Brain microvascular endothelial cell (primary cell): ENCODE measurements around the gene EME1.
"Not testable (repeated sequence)": the region's sequence is repeated elsewhere in the genome, so short reads cannot be mapped to it uniquely, and the experiment has no call there.

Experiments
- DNase-seq: peaks from one replicate; pipeline ENCODE4 v3.0.0-alpha.2; 2020
- H3K27ac ChIP-seq: fragments of 250-450 bp; sonication (Bioruptor Pico); 2 replicates; pipeline ENCODE4 v1.5.1; 2020; ENCODE audit warnings: mild to moderate bottlenecking, moderate library complexity
- H3K27me3 ChIP-seq: fragments of 250-450 bp; sonication (Bioruptor Pico); replicated peaks from 2 replicates; pipeline ENCODE4 v1.5.1; 2020; ENCODE audit warnings: mild to moderate bottlenecking
- H3K36me3 ChIP-seq: fragments of 250-450 bp; sonication (Bioruptor Pico); replicated peaks from 2 replicates; pipeline ENCODE4 v1.5.1; 2020; ENCODE audit warnings: mild to moderate bottlenecking
- H3K4me3 ChIP-seq: 2 replicates; pipeline ENCODE4 v1.5.1; 2011; ENCODE audit warnings: low read depth, mild to moderate bottlenecking, control low read depth, low read length, moderate library complexity
- in situ Hi-C: cut with HindIII; loops from 2 replicates; pipeline ENCODE4 v1.10.0; 2017; ENCODE audit warnings: low sequenced_read_pairs, low pct_ligation_motif_present
- TF ChIP-seq, protein P1 (sequence below): IDR thresholded peaks from 2 replicates; pipeline ENCODE4 v1.5.1; 2011; ENCODE audit warnings: low read depth, mild to moderate bottlenecking, moderate library complexity, low read length, control low read depth, inconsistent platforms; ENCODE audit errors: missing control alignments

EME1 gene

DNA sequence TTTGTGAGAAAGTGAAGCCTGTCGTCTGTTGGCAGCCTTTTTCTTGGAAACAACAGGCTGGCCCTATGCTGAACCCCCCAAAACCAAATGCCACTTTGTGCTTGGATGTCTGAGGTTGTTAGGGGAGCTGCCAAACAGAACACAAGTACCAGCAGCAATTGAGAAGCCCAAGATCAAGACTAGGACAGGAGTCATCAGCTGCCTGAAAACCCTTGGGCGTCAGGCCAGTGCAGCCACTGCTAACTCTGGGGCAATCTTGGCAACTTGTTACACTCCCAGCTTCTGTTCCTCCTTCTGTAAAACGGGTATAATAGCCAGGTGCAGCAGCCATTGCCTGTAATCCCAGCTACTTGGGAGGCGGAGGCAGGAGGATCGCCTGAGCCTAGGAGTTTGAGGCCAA lies 33.5 kb downstream of the EME1 start:
- TF ChIP-seq, protein P1, sequence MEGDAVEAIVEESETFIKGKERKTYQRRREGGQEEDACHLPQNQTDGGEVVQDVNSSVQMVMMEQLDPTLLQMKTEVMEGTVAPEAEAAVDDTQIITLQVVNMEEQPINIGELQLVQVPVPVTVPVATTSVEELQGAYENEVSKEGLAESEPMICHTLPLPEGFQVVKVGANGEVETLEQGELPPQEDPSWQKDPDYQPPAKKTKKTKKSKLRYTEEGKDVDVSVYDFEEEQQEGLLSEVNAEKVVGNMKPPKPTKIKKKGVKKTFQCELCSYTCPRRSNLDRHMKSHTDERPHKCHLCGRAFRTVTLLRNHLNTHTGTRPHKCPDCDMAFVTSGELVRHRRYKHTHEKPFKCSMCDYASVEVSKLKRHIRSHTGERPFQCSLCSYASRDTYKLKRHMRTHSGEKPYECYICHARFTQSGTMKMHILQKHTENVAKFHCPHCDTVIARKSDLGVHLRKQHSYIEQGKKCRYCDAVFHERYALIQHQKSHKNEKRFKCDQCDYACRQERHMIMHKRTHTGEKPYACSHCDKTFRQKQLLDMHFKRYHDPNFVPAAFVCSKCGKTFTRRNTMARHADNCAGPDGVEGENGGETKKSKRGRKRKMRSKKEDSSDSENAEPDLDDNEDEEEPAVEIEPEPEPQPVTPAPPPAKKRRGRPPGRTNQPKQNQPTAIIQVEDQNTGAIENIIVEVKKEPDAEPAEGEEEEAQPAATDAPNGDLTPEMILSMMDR = no peak
- H3K36me3 ChIP-seq = no peaks in the 10 kb centered on the region
- in situ Hi-C loops = no loop called here
- no peak overlapping the region for H3K27ac ChIP-seq
- DNase-seq = no peak
- no peak overlapping the region for H3K4me3 ChIP-seq
- H3K27me3 ChIP-seq = peaks cover 2% of the 10 kb centered on the region

DNA sequence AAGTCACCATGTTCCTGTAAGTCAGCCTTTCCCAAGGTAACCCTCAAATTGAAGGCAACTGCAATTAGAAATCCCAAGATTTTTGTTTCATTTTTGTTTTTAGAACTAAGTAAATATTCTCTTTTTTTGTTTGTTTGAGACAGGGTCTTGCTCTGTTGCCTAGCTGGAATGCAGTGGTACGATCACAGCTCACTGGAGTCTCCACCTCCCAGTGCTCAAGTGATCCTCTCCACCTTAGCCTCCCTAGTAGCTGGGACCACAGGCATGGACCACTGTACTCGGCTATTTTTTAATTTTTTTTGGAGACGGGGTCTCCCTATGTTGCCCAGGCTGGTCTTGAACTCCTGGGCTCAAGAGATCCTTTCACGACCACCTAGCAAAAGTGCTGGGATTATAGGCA lies 34.9 kb downstream of the EME1 start:
- DNase-seq = no peak
- no peak overlapping the region for H3K27ac ChIP-seq
- no peak overlapping the region for H3K4me3 ChIP-seq
- in situ Hi-C loops = no loop called here
- H3K36me3 ChIP-seq = no peaks in the 10 kb centered on the region
- peaks cover 2% of the 10 kb centered on the region for H3K27me3 ChIP-seq
- TF ChIP-seq, protein P1 = no peak

DNA sequence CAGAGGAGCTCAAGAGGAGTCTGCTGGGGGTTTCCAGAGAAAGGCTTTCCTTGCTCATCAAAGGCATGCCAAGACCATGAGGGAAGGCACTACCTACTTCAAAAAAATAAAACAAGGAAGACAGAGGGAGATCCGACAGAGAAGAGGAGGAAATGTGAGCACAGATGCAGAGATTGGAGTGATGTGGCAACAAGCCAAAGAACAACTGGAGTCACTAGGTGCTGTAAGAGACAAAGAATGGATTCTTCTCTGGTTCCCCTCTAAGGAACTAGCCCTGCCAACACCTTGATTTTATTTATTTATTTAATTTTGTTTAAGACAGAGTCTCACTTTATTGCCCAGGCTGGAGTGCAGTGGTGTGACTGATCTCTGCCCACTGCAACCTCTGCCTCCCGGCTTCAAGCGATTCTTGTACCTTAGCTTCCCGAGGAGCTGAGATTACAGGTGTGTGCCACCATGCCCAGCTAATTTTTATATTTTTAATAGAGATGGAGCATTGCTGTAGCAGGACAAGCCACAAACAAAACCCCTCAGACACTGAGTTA lies 39.2 kb downstream of the EME1 start:
- H3K4me3 ChIP-seq = no peak overlapping the region
- no peak overlapping the region for H3K27ac ChIP-seq
- no peaks in the 10 kb centered on the region for H3K27me3 ChIP-seq
- in situ Hi-C loops = no loop called here
- no peaks in the 10 kb centered on the region for H3K36me3 ChIP-seq
- TF ChIP-seq, protein P1 = no peak
- DNase-seq = no peak

DNA sequence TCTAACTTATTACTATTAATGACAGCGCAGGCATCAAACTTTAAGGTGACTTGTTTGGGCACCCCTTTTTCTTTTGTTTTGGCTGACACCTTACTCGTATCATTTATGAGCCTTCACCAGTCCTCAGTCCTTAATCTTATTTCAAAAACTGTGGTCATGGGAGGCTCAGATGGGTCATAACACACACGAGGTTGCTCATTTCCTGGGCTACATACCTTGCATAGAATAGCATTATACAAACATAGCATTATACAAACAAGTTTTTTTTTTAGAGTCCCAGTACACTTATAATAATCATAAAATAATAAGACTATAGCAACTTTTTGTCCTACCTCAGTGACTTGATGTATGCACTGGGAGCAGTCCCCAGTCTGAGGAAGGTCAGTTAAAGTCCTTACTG lies 41.8 kb downstream of the EME1 start:
- H3K36me3 ChIP-seq = no peaks in the 10 kb centered on the region
- in situ Hi-C loops = no loop called here
- no peak overlapping the region for H3K4me3 ChIP-seq
- no peak overlapping the region for H3K27ac ChIP-seq
- no peaks in the 10 kb centered on the region for H3K27me3 ChIP-seq
- TF ChIP-seq, protein P1 = no peak
- DNase-seq = peak; percentile 25

DNA sequence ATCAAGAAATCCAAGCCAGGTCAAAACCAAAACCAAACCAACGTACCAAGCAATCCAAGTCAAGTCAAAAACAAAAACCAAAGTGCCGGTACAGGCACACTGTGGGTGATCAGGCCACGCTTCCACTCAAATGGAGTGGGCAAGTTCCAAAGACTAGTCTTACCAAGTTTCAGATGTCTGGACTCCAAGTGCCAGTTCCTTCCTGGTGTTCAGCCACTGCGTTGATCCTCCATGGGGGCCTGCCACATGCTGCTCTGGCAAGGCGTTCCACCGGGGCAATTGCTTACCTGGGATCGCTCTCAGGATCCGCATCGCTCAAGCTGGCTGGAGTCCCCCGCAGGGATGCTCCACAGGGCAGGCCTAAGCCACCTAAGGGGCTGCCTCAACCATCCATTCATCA lies 46.5 kb downstream of the EME1 start:
- H3K27me3 ChIP-seq, DNase-seq, H3K36me3 ChIP-seq, H3K4me3 ChIP-seq, in situ Hi-C loops, H3K27ac ChIP-seq: not testable (repeated sequence)

DNA sequence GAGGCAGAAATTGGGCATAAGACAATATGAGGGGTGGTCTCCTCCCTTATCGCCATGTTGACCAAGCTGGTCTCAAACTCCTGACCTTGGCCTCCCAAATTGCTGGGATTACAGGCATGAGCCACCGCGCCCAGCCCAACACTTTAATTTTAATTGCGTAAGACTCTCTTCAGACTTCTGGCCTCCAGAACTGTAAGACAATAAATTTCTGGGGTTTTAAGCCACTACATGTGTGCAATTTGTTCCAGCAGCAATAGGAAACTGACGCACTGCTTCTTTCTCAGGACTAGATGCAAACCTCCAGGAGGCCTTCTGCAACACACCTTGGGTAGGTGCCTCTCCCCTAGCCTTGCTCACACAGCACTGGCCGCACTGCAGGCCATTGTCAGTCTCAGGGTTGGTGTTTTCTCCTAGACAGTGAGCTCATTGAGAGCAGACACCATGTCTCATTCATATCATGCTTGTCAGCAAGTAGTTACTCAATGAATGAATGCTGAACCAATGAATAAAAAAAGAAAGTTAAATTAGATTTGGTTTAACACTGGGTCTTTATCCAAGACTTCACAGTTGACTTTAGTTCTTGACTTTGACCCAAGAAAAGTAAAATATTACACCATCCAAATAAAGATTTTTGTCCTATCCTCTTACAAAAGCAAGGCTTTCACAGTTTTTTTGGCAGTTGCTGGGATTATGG lies 47.5 kb downstream of the EME1 start:
- H3K27me3 ChIP-seq = no peaks in the 10 kb centered on the region
- DNase-seq = no peak
- TF ChIP-seq, protein P1 = no peak
- in situ Hi-C loops = no loop called here
- no peaks in the 10 kb centered on the region for H3K36me3 ChIP-seq
- no peak overlapping the region for H3K4me3 ChIP-seq
- no peak overlapping the region for H3K27ac ChIP-seq
